ENCODE data around the gene DIS3L2.
"Not testable (repeated sequence)": the region's sequence is repeated elsewhere in the genome, so short reads cannot be mapped to it uniquely, and the experiment has no call there.

- not testable (repeated sequence) for TF ChIP-seq CTCF (IDR thresholded peaks at IDR 0.05; ENCODE audit: low read depth, low read length); EZH2phosphoT487 (IDR thresholded peaks at IDR 0.05; ENCODE audit: low read depth)
These were observed 373.3 kb downstream of the DIS3L2 start for GRCh38 chr2:232334885-232335205.

Measured in OCI-LY3 (cell line).